Endodermal cell (in vitro differentiated cells): ENCODE measurements around the gene LIM2. TPM values are rescaled to one million over a fixed set of nuclear protein-coding genes. Genes with fewer than 3 reads are reported as not detected.

Experiments
- DNase-seq: peaks from one replicate; pipeline ENCODE4 v3.0.0-alpha.2; 2017
- H3K27ac ChIP-seq: 2 replicates; pipeline ENCODE4 v1.5.1; 2013; ENCODE audit warnings: mild to moderate bottlenecking, low read depth, low read length, moderate library complexity
- H3K27me3 ChIP-seq: 2 replicates; pipeline ENCODE4 v1.6.1; 2013; ENCODE audit warnings: mild to moderate bottlenecking, low read length, moderate library complexity; ENCODE audit not compliant: insufficient read depth, control insufficient read depth, poor library complexity, severe bottlenecking
- H3K36me3 ChIP-seq: 2 replicates; pipeline ENCODE4 v1.7.0; 2013; ENCODE audit warnings: mild to moderate bottlenecking, low read length, moderate library complexity; ENCODE audit not compliant: control insufficient read depth, insufficient read depth
- H3K4me1 ChIP-seq: one replicate; pipeline ENCODE4 v1.7.0; 2013; ENCODE audit warnings: low read length; ENCODE audit not compliant: control insufficient read depth, insufficient read depth
- H3K4me3 ChIP-seq: 2 replicates; pipeline ENCODE4 v1.5.1; 2013; ENCODE audit warnings: mild to moderate bottlenecking, low read length, moderate library complexity
- H3K9ac ChIP-seq: 2 replicates; pipeline ENCODE4 v1.6.1; 2013; ENCODE audit warnings: mild to moderate bottlenecking, low read length, moderate library complexity; ENCODE audit not compliant: poor library complexity, severe bottlenecking; ENCODE audit errors: extremely low read depth
- H3K9me3 ChIP-seq: 2 replicates; pipeline ENCODE4 v1.6.1; 2013; ENCODE audit warnings: mild to moderate bottlenecking, low read length, moderate library complexity; ENCODE audit not compliant: control insufficient read depth
- H3K27ac Mint-ChIP-seq: 2 replicates; pipeline ENCODE4 v1.8.0; 2020; ENCODE audit warnings: mixed read lengths
- H3K27me3 Mint-ChIP-seq: 2 replicates; pipeline ENCODE4 v1.8.0; 2021; ENCODE audit warnings: mild to moderate bottlenecking, mixed read lengths; ENCODE audit not compliant: insufficient read depth
- H3K36me3 Mint-ChIP-seq: 2 replicates; pipeline ENCODE4 v1.8.0; 2020; ENCODE audit warnings: low read depth, mixed read lengths
- H3K4me1 Mint-ChIP-seq: 2 replicates; pipeline ENCODE4 v1.8.0; 2020; ENCODE audit warnings: mixed read lengths
- H3K4me3 Mint-ChIP-seq: 2 replicates; pipeline ENCODE4 v1.8.0; 2020; ENCODE audit warnings: mild to moderate bottlenecking, moderate library complexity, mixed read lengths
- H3K9me3 Mint-ChIP-seq: 2 replicates; pipeline ENCODE4 v1.8.0; 2020; ENCODE audit warnings: mild to moderate bottlenecking, mixed read lengths
- CTCF ChIP-seq: fragments of 200-600 bp; sonication (generic); conservative IDR thresholded peaks from 2 replicates; pipeline ENCODE4 v1.5.0; 2021; ENCODE audit warnings: antibody characterized with exemption, mild to moderate bottlenecking
- WGBS, 2 experiments: methylation state at CpG; one replicate each; pipeline versions ENCODE4 v1.1.5 to v1.1.7; 2013; ENCODE audit warnings: missing lambda C conversion rate in 2 of 2, mixed read lengths in 1 of 2; ENCODE audit not compliant: insufficient coverage in 1 of 2, insufficient read length in 1 of 2; 5-methylcytosine and 5-hydroxymethylcytosine counted together
- total RNA-seq, 2 donors: library from RNA; stranded (reverse); fragmentation: NEBNext Ultra II Directional in 1 of 2; extraction: Animal tissue kit (Norgen Biotek cat#: 25700) in 1 of 2; gene quantifications; 2 replicates in 1 of 2; 3 replicates in 1 of 2; pipeline ENCODE4 v1.2.1, GENCODE V29; 2021

Gene LIM2
- total RNA-seq, 2 donors from 2014 or later = not detected

GRCh38 chr19:51380379-51380778 is 7.4 kb downstream of the LIM2 start:
- Mint-ChIP-seq H3K27me3 (no peaks in the 10 kb centered on the region), H3K27ac (no peak overlapping the region), H3K4me3 (no peak overlapping the region), H3K36me3 (no peaks in the 10 kb centered on the region), H3K4me1 (no peaks in the 10 kb centered on the region), H3K9me3 (peaks cover 25% of the 10 kb centered on the region)
- no peak for DNase-seq
- Histone ChIP-seq H3K27me3 (no peaks in the 10 kb centered on the region), H3K9ac (no peak overlapping the region), H3K4me3 (no peak overlapping the region), H3K4me1 (no peaks in the 10 kb centered on the region), H3K9me3 (peaks cover 9% of the 10 kb centered on the region), H3K36me3 (no peaks in the 10 kb centered on the region), H3K27ac (no peak overlapping the region)
- WGBS, 2 experiments = 73 to 96% methylated on average over 4 to 9 of the region's 9 CpGs
- TF ChIP-seq CTCF = no peak

GRCh38 chr19:51377422-51377821 is 10.4 kb downstream of the LIM2 start:
- Histone ChIP-seq H3K36me3 (no peaks in the 10 kb centered on the region), H3K9ac (no peak overlapping the region), H3K9me3 (peaks cover 9% of the 10 kb centered on the region), H3K27ac (no peak overlapping the region), H3K4me3 (no peak overlapping the region), H3K27me3 (no peaks in the 10 kb centered on the region), H3K4me1 (no peaks in the 10 kb centered on the region)
- no peak for DNase-seq
- no peaks in the 10 kb centered on the region for H3K4me1 Mint-ChIP-seq
- H3K27ac Mint-ChIP-seq = no peak overlapping the region
- no peak for TF ChIP-seq CTCF
- H3K36me3 Mint-ChIP-seq = no peaks in the 10 kb centered on the region
- H3K4me3 Mint-ChIP-seq = no peak overlapping the region
- 96 to 100% methylated on average over 1 to 2 of the region's 2 CpGs for WGBS, 2 experiments
- H3K27me3 Mint-ChIP-seq = peaks cover 2% of the 10 kb centered on the region
- peaks cover 22% of the 10 kb centered on the region for H3K9me3 Mint-ChIP-seq

- Histone ChIP-seq H3K27me3 (no peaks in the 10 kb centered on the region), H3K4me3 (no peak overlapping the region)
- peaks cover 4% of the 10 kb centered on the region for H3K27me3 Mint-ChIP-seq
These were observed 12.1 kb downstream of the LIM2 start for GRCh38 chr19:51375504-51376221.

More at GRCh38 chr19:51375504-51376221, 12.1 kb downstream of the LIM2 start:
- no peak for TF ChIP-seq CTCF
- Mint-ChIP-seq H3K27ac (no peak overlapping the region), H3K9me3 (peaks cover 5% of the 10 kb centered on the region), H3K4me3 (no peak overlapping the region), H3K4me1 (no peaks in the 10 kb centered on the region), H3K36me3 (no peaks in the 10 kb centered on the region)
- Histone ChIP-seq H3K4me1 (no peaks in the 10 kb centered on the region), H3K9ac (no peak overlapping the region), H3K9me3 (no peaks in the 10 kb centered on the region), H3K27ac (no peak overlapping the region), H3K36me3 (no peaks in the 10 kb centered on the region)
- DNase-seq = no peak
- 85 to 87% methylated on average over 8 to 11 of the region's 11 CpGs for WGBS, 2 experiments
